MCF 10A (cell line): ENCODE measurements around the gene PTPRCAP. TPM values are rescaled to one million over a fixed set of nuclear protein-coding genes. Genes with fewer than 3 reads are reported as not detected.
"Not testable (repeated sequence)": the region's sequence is repeated elsewhere in the genome, so short reads cannot be mapped to it uniquely, and the experiment has no call there.

Experiments used
- BruUV-seq: library from RNA; stranded (reverse); fragments of 400-500 nt; replicated peaks from 2 replicates; lab custom pipeline; 2021; lab: Mats Ljungman, UMichigan
- CTCF ChIA-PET: fragments of 300-600 bp; sonication (Branson Sonifier 250); formaldehyde crosslinking; extraction: SDS; loops from one replicate; lab custom pipeline; 2021; ENCODE audit warnings: antibody characterized with exemption, inconsistent platforms; lab: Yijun Ruan, JAX
- POLR2A ChIA-PET: fragments of 300-600, 350-650 bp; sonication (Branson Sonifier 250); formaldehyde crosslinking; extraction: SDS; loops from one replicate; lab custom pipeline; 2020; ENCODE audit warnings: antibody characterized with exemption, inconsistent platforms; lab: Yijun Ruan, JAX
- DNase-seq: peaks from one replicate; pipeline ENCODE4 v3.0.0-alpha.2; 2018; ENCODE audit not compliant: unreplicated experiment
- H3K27ac Mint-ChIP-seq: one replicate; pipeline ENCODE4 v1.8.0; 2022; ENCODE audit warnings: mild to moderate bottlenecking, low read depth, mixed read lengths; ENCODE audit not compliant: unreplicated experiment
- H3K27me3 Mint-ChIP-seq: one replicate; pipeline ENCODE4 v1.8.0; 2022; ENCODE audit warnings: mixed read lengths; ENCODE audit not compliant: insufficient read depth, unreplicated experiment
- H3K36me3 Mint-ChIP-seq: one replicate; pipeline ENCODE4 v1.8.0; 2022; ENCODE audit warnings: mild to moderate bottlenecking, moderate library complexity, mixed read lengths; ENCODE audit not compliant: insufficient read depth, unreplicated experiment
- H3K4me1 Mint-ChIP-seq: one replicate; pipeline ENCODE4 v1.8.0; 2022; ENCODE audit warnings: mixed read lengths; ENCODE audit not compliant: insufficient read depth, unreplicated experiment
- H3K4me3 Mint-ChIP-seq: one replicate; pipeline ENCODE4 v1.8.0; 2022; ENCODE audit warnings: mild to moderate bottlenecking, moderate library complexity, mixed read lengths; ENCODE audit not compliant: unreplicated experiment
- H3K9me3 Mint-ChIP-seq: one replicate; pipeline ENCODE4 v1.8.0; 2022; ENCODE audit warnings: mixed read lengths; ENCODE audit not compliant: unreplicated experiment
- intact Hi-C: fragments of 100-400 bp; cut with micrococcal nuclease; formaldehyde crosslinking; loops from 2 replicates; pipeline ENCODE4 v1.14.1; 2022
- total RNA-seq: library from RNA; stranded (reverse); gene quantifications from 2 replicates; pipeline ENCODE4 v1.2.3, GENCODE V29; 2022
- TF ChIP-seq, protein P1 (sequence below): fragments of 200-600 bp; IDR thresholded peaks from one replicate; pipeline ENCODE4 v1.8.0; 2022; ENCODE audit warnings: antibody characterized with exemption, mild to moderate bottlenecking; ENCODE audit not compliant: unreplicated experiment

PTPRCAP gene
- total RNA-seq, 1 experiment from 2014 or later = 0.86 TPM

- intact Hi-C loops = no loop called here
- Mint-ChIP-seq H3K36me3 (peaks cover 17% of the 10 kb centered on the region), H3K27ac (peak overlapping the region; percentile 79), H3K4me3 (peak overlapping the region; percentile 95), H3K9me3 (no peaks in the 10 kb centered on the region), H3K4me1 (peaks cover 20% of the 10 kb centered on the region), H3K27me3 (no peaks in the 10 kb centered on the region)
- ChIA-PET CTCF (interaction anchor here (0.7 to 1.9 kb wide), 4 partner anchors 39 to 195 kb away, joined by 3 to 8 read pairs (median 4); partner anchors contain the start of gene RPS6KB2), POLR2A (interaction anchor here (1.2 to 3.2 kb wide), 10 partner anchors 8 to 116 kb away, joined by 3 to 48 read pairs (median 12); partner anchors contain the start of genes AIP, CDK2AP2, GSTP1 and POLD4)
- TF ChIP-seq, protein P1, sequence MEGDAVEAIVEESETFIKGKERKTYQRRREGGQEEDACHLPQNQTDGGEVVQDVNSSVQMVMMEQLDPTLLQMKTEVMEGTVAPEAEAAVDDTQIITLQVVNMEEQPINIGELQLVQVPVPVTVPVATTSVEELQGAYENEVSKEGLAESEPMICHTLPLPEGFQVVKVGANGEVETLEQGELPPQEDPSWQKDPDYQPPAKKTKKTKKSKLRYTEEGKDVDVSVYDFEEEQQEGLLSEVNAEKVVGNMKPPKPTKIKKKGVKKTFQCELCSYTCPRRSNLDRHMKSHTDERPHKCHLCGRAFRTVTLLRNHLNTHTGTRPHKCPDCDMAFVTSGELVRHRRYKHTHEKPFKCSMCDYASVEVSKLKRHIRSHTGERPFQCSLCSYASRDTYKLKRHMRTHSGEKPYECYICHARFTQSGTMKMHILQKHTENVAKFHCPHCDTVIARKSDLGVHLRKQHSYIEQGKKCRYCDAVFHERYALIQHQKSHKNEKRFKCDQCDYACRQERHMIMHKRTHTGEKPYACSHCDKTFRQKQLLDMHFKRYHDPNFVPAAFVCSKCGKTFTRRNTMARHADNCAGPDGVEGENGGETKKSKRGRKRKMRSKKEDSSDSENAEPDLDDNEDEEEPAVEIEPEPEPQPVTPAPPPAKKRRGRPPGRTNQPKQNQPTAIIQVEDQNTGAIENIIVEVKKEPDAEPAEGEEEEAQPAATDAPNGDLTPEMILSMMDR = no peak
- BruUV-seq = no TSS peak
- no peak for DNase-seq
These were observed 29.7 kb upstream of the PTPRCAP start for GRCh38 chr11:67466962-67467771.

DNA sequence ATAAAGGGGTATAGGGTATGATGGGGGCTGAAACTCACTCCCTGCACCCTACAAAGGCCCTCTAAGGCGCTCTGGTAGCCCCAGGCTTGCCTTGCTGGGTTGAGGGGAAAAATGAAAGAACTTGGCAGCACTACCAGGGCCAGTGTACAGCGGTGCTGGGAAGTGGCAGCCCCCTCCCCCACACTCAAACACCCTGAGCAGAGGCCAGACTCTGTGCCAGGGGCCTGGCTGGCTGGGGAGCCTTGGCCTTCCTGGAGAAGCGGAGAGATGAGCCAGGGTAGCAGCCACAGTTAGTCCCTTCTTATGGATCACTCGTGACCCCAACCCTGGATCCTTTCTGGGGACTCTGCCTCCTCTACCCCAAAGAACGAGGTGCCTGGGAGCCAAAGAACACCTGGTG lies 28.9 kb upstream of the PTPRCAP start:
- intact Hi-C loops = no loop called here

DNA sequence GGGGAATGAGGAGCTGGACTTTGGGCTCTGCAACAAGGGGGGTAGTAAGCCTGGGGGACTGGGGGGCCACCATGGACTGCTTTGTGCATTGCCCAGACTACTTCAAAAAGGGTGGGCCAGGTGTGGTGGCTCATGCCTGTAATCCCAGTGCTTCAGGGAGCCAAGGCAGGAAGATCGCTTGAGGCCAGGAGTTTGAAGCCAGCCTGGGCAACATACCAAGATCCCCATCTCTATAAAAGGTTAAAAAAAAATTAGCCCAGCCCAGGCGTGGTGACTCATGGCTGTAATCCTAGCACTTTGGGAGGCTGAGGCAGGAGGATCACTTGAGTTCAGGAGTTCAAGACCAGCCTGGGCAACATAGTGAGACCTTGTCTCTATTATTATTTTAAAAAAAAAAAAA lies 28.0 kb upstream of the PTPRCAP start:
- H3K9me3 Mint-ChIP-seq, BruUV-seq, H3K27me3 Mint-ChIP-seq, intact Hi-C loops: not testable (repeated sequence)
- H3K4me3 Mint-ChIP-seq = peak overlapping the region; percentile 82
- CTCF ChIA-PET = interaction anchor here (0.6 to 1.6 kb wide), 3 partner anchors 41 to 45 kb away, joined by 3 to 8 read pairs (median 5); partner anchors contain the start of gene CDK2AP2
- POLR2A ChIA-PET = interaction anchor here (0.5 to 3.2 kb wide), 12 partner anchors 23 to 1746 kb away, joined by 3 to 19 read pairs (median 4); partner anchors contain the start of genes GSTP1, POLD4, PPP1CA and RAD9A
- H3K27ac Mint-ChIP-seq = peak overlapping the region; percentile 91
- peak; percentile 76 for DNase-seq
- H3K4me1 Mint-ChIP-seq = peaks cover 20% of the 10 kb centered on the region
- peaks cover 13% of the 10 kb centered on the region for H3K36me3 Mint-ChIP-seq

More for the DNA sequence above, 28.9 kb upstream of the PTPRCAP start:
- TF ChIP-seq, protein P1 = no peak
- CTCF ChIA-PET = interaction anchor here (0.6 to 0.7 kb wide), 2 partner anchors 46 to 195 kb away, joined by 3 read pairs; no protein-coding TSS in a partner anchor
- Mint-ChIP-seq H3K9me3 (no peaks in the 10 kb centered on the region), H3K4me1 (peaks cover 20% of the 10 kb centered on the region), H3K27ac (no peak overlapping the region), H3K36me3 (peaks cover 13% of the 10 kb centered on the region), H3K27me3 (no peaks in the 10 kb centered on the region), H3K4me3 (no peak overlapping the region)
- POLR2A ChIA-PET = interaction anchor here (0.6 to 3.1 kb wide), 4 partner anchors 38 to 588 kb away, joined by 3 to 19 read pairs (median 4); partner anchors contain the start of genes GSTP1 and RPS6KB2
- BruUV-seq = no TSS peak
- no peak for DNase-seq

GRCh38 chr11:67465189-67465510 lies 27.7 kb upstream of the PTPRCAP start:
- BruUV-seq = TSS peak; percentile 72
- TF ChIP-seq, protein P1 = no peak
- Mint-ChIP-seq H3K27me3 (no peaks in the 10 kb centered on the region), H3K9me3 (no peaks in the 10 kb centered on the region), H3K36me3 (peaks cover 13% of the 10 kb centered on the region), H3K4me3 (peak overlapping the region; percentile 82), H3K27ac (peak overlapping the region; percentile 91), H3K4me1 (peaks cover 20% of the 10 kb centered on the region)
- peak; percentile 42 for DNase-seq
- intact Hi-C loops = no loop called here
- ChIA-PET CTCF (interaction anchor here (1.0 to 1.6 kb wide), 3 partner anchors 22 to 43 kb away, joined by 3 to 8 read pairs (median 5); partner anchors contain the start of genes CDK2AP2 and CORO1B), POLR2A (interaction anchor here (0.5 to 3.2 kb wide), 13 partner anchors 22 to 1746 kb away, joined by 3 to 19 read pairs (median 4); partner anchors contain the start of genes CLCF1, GSTP1, POLD4 and PPP1CA)
